Measurements from ENCODE around the gene CAT.

- TF ChIP-seq CTCF (IDR thresholded peaks at IDR 0.05; ENCODE audit: low read length) (no peak), EZH2 (optimal IDR thresholded peaks at IDR 0.05; ENCODE audit: low read depth, low read length) (no peak), EZH2phosphoT487 (IDR thresholded peaks at IDR 0.05; ENCODE audit: low read length) (no peak)
Observed at GRCh38 chr11:34480314-34480713, 41.6 kb downstream of the CAT start.

Data from MM.1S (cell line).